Mucosa of rectum (tissue), 2 donors: ENCODE measurements around the gene IGDCC3.
"Not testable (repeated sequence)": the region's sequence is repeated elsewhere in the genome, so short reads cannot be mapped to it uniquely, and the experiment has no call there.

ENCODE experiments used
- H3K27ac ChIP-seq, 2 donors: one replicate each; pipeline ENCODE4 v1.7.0; 2013; ENCODE audit warnings: inconsistent platforms in 2 of 2, low read depth in 2 of 2, low read length in 2 of 2
- H3K27me3 ChIP-seq, 2 donors: one replicate each; pipeline ENCODE4 v1.7.0; 2013; ENCODE audit warnings: low read length in 2 of 2; ENCODE audit not compliant: control insufficient read depth in 2 of 2, insufficient read depth in 2 of 2
- H3K36me3 ChIP-seq, 2 donors: one replicate each; pipeline ENCODE4 v1.7.0; 2013; ENCODE audit warnings: low read length in 2 of 2; ENCODE audit not compliant: control insufficient read depth in 2 of 2, insufficient read depth in 2 of 2
- H3K4me1 ChIP-seq, 2 donors: one replicate each; pipeline ENCODE4 v1.7.0; 2013; ENCODE audit warnings: low read length in 2 of 2, mild to moderate bottlenecking in 1 of 2; ENCODE audit not compliant: control insufficient read depth in 2 of 2, insufficient read depth in 2 of 2
- H3K4me3 ChIP-seq, 2 donors: one replicate each; pipeline ENCODE4 v1.7.0; 2013; ENCODE audit warnings: low read length in 2 of 2
- H3K9ac ChIP-seq, 2 donors: one replicate each; pipeline ENCODE4 v1.7.0; 2013; ENCODE audit warnings: low read length in 2 of 2, low read depth in 1 of 2, mild to moderate bottlenecking in 1 of 2
- H3K9me3 ChIP-seq, 2 donors: one replicate each; pipeline ENCODE4 v1.7.0; 2013; ENCODE audit warnings: low read length in 2 of 2; ENCODE audit not compliant: control insufficient read depth in 2 of 2
- donor health status: healthy.
- donor health status: Normal muscosa, but diverticular disease.

Gene IGDCC3

DNA sequence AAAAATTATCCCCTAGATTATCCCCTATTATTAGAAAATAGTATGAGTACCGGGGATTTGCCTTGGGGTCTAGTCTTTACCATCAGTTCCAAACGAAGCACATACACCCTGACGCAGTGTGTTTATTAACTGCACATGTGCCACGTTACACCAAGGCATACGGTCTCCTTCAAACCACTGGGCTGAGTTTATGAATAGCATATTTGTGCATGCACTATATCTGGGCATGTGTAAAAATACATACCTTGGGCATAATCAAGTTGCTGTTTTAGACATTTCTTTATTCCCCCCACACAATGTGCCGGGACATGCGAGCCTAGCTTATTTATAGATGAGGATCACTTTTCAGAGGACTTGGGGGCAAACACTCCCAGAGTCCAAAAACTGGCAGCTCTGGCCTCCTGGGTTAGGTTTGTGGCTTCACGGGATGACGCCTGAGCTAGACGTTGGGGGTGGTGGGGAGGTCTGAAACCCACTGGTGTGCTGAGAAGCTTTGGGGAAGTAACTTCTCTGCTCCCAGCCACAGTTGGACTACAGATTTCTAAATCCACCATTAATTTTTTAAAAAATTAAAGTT is 28.7 kb upstream of the IGDCC3 start:
- no peaks in the 10 kb centered on the region for H3K9me3 ChIP-seq
- H3K4me3 ChIP-seq, result no peak overlapping the region
- peaks cover 3 to 5% of the 10 kb centered on the region in 2 donors for H3K27me3 ChIP-seq
- H3K4me1 ChIP-seq, result no peaks in the 10 kb centered on the region
- H3K27ac ChIP-seq, result no peak overlapping the region
- H3K36me3 ChIP-seq, result no peaks in the 10 kb centered on the region
- no peak overlapping the region for H3K9ac ChIP-seq

DNA sequence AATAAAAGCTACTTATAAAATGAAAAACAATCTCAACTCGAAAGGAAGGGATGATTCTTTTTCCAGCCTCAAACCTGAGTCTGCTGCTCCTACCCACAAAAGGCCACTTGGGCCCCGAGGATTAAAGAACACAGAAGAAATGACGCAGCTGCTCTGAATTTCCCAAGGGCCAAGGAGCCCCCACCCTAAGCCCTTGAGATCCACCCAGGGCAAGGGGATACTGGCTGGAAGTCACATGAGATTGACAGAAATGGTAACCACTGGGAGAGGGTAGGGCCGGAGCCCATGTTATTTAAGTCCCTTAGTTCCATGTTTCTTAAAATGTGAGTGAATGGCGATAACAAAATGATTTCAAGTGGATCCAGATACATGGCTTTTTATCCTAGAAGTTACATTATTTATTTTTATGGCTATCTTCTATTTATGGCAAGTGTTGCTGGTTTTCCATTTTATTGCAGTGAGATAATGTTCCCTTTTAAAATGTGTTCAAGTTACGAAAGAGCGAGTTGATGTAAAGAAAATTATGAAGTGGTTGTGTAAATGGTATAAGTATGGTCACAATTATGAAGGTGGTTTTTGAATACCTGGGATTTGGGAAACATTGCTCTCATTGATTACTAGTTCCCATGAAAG is 28.1 kb upstream of the IGDCC3 start:
- Histone ChIP-seq H3K36me3 (no peaks in the 10 kb centered on the region), H3K9me3 (no peaks in the 10 kb centered on the region), H3K9ac (no peak overlapping the region), H3K4me1 (no peaks in the 10 kb centered on the region), H3K27ac (no peak overlapping the region), H3K27me3 (peaks cover 3 to 5% of the 10 kb centered on the region in 2 donors), H3K4me3 (no peak overlapping the region)

DNA sequence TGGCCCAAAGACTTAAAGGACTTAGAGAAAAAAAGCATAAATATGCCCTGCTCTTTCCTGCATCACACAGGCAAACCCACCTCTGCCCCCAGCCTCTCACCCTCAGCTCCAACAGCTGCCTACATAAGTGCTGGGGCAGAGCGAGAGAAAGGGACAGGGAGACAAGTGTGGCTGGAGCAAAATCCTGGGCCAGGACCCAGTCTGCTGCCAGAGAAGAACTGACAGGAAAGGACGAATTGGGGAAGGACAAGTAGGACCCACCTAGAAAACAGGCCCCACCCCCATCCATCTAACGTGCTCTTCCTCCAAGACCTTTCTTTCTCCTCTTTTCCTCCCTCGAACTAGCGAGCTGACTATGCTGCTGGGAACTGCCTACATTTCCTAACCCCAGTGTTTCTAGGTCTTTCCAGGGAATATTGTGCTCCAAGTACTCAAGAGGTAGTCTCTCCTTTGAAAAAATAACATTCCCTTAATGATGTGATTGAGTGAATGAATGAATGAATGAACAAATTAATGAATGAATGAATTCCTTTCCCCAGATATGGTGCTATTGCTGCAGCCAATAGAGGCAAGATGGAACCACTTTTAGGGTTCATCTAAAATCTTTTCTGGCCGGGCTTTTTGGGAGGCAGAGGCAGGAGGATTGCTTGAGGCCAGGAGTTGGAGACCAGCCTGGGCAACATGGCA is 26.5 kb upstream of the IGDCC3 start:
- Histone ChIP-seq H3K27me3 (peaks cover 6 to 10% of the 10 kb centered on the region in 2 donors), H3K9ac (no peak overlapping the region), H3K4me1 (no peaks in the 10 kb centered on the region), H3K9me3 (no peaks in the 10 kb centered on the region), H3K27ac (no peak overlapping the region), H3K4me3 (no peak overlapping the region), H3K36me3 (no peaks in the 10 kb centered on the region)

DNA sequence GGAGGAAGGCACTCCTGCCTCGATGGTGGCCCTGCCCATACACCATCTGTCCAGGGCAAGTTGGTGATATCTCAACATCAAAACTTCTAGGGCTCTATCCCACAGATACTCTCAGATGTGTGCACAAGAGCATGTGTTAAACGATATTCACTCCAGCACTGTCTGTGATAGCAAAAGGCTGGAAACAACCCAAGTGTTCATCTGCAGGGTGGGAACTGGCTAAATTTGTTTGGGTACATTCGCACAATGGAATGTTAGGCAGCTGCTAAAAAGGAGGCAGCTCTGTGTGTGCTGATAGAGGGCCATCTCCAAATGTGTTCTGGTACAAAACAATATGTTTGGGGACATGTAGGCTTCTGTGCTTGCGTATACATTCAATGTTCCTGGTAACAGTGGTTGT is 25.2 kb upstream of the IGDCC3 start:
- no peaks in the 10 kb centered on the region for H3K9me3 ChIP-seq
- no peaks in the 10 kb centered on the region for H3K36me3 ChIP-seq
- H3K4me1 ChIP-seq, result no peaks in the 10 kb centered on the region
- H3K27me3 ChIP-seq, result peaks cover 10 to 15% of the 10 kb centered on the region in 2 donors
- H3K4me3 ChIP-seq, result no peak overlapping the region
- no peak overlapping the region for H3K27ac ChIP-seq
- H3K9ac ChIP-seq, result no peak overlapping the region

DNA sequence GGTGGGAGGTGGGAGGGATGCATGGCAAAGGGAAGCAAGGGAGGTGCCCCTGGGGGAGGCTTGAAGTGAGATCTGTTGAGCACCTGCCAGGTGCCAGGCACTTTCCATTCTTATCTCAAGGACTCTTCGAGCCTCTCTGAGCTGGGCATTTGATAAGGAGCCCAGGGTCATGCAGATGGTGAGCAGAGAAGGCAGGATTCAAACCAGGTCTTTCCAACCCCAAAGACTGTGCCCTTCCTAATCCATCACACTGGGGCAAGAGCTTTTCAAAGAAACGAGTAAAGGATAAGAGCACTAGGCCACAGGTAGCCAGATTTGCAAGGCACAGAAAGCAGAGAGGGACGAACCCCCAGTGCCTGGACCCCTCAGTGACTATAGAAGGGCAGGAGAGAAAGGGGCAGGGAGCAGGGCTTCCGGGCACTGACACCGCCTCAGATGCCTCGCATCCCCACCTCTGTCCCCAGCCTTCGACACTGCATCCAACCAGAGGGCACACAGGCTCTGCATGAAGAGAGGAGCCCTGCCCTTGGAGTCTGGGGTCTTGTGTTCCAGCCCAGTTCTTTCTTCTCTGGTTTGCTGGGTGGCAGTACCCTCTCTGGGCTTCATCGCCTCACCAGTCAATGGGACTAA is 23.9 kb upstream of the IGDCC3 start:
- H3K4me1 ChIP-seq, result no peaks in the 10 kb centered on the region
- no peaks in the 10 kb centered on the region for H3K36me3 ChIP-seq
- no peak overlapping the region for H3K9ac ChIP-seq
- H3K27me3 ChIP-seq, result peaks cover 15 to 25% of the 10 kb centered on the region in 2 donors
- no peaks in the 10 kb centered on the region for H3K9me3 ChIP-seq
- no peak overlapping the region for H3K4me3 ChIP-seq
- H3K27ac ChIP-seq, result no peak overlapping the region

DNA sequence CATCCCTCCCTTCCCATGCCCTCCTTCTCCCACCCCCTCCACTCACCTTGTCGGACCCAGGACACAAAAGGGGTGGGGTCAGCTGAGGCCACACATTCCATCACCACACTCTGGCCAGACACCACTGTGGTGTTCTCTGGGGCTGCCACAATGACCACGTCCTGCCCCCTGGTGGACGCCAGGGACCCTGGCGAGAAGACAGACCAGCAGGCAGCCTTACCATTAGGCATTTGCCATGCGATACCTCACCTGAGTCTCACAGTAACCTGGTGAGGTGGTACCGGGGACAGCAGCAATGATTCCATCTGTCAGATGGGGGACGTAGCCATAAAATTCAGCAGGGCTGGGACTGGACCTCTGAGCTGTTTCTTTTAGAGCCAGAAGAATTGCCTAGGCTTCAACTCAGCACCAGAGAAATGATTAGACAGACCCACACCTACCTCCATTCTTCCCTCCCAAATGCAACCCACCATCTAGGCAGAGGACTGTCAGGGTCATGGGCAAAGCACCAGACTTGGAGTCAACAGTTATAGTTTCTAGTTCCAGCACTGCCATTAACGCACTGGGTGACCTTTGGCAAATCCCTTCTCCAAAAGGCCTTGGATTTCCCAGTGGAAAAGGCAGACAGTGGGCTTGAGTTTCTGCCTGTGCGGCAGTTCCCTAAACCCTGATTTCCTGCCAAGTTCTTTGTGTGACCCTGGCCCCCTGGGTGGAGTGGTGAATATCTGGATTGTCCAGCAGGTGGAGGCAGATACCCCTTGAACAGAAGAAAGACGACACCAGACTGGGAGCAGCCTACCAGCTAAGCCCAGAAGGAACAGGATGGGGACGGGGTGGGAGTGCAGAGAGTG is 23.2 kb upstream of the IGDCC3 start:
- Histone ChIP-seq H3K9ac (no peak overlapping the region), H3K27ac (no peak overlapping the region), H3K4me1 (no peaks in the 10 kb centered on the region), H3K36me3 (no peaks in the 10 kb centered on the region), H3K9me3 (no peaks in the 10 kb centered on the region), H3K27me3 (peaks cover 22 to 30% of the 10 kb centered on the region in 2 donors), H3K4me3 (no peak overlapping the region)

DNA sequence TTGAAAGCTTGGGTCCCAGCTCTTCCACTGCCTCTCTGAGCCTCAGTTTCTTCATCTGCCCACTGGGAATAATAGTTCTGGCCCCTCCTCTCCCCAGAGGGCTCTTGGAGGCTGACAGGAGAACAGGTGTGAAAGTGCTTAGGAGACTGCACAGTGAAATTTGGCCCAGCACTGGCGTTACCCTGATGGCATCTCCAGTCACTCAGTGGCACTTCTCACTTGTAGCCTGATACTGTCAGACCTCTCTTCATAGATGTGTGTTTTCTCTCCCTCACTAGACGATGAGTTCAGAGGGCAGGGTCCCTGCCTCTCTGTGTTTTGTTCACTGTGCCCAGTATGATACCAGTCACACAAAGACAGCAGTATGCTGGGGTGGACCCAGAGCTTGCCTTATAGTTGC is 22.2 kb upstream of the IGDCC3 start:
- Histone ChIP-seq H3K9me3 (no peaks in the 10 kb centered on the region), H3K4me3 (no peak overlapping the region), H3K27me3 (peaks cover 30 to 36% of the 10 kb centered on the region in 2 donors), H3K9ac (no peak overlapping the region), H3K36me3 (no peaks in the 10 kb centered on the region), H3K27ac (no peak overlapping the region), H3K4me1 (no peaks in the 10 kb centered on the region)

DNA sequence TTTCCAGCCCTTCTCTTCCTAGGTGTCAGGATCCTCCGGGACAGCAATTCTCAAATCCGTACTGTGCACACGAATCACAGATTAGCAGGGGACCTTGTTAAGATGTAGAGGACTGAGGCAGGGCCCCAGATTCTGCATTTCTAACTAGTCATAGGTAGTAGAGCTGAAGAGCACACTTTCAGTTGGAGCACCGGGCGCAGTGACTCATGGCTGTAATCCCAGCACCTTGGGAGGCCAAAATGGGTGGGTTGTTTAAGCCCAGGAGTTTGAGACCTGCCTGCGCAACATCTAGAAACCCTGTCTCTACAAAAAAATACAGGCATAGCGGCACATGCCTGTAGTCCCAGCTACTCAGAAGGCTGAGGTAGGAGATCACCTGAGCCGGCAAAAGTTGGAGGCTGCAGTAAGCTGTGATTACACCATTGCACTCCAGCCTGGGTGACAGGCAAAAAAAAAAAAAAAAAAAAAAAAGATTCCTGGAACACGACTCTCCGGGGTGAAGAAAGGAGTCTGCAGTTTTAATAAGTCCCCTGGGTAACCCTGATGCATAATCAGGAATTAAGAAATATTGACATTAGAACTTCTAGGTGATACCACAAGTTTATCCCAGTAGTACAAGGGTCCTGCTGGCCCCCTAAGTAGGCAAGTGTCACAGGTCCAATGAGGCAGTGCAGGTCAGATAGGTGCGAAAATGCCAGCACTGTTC is 21.4 kb upstream of the IGDCC3 start:
- peaks cover 37 to 41% of the 10 kb centered on the region in 2 donors for H3K27me3 ChIP-seq
- no peaks in the 10 kb centered on the region for H3K4me1 ChIP-seq
- no peak overlapping the region for H3K27ac ChIP-seq
- no peaks in the 10 kb centered on the region for H3K36me3 ChIP-seq
- H3K4me3 ChIP-seq, result no peak overlapping the region
- no peaks in the 10 kb centered on the region for H3K9me3 ChIP-seq
- no peak overlapping the region for H3K9ac ChIP-seq

DNA sequence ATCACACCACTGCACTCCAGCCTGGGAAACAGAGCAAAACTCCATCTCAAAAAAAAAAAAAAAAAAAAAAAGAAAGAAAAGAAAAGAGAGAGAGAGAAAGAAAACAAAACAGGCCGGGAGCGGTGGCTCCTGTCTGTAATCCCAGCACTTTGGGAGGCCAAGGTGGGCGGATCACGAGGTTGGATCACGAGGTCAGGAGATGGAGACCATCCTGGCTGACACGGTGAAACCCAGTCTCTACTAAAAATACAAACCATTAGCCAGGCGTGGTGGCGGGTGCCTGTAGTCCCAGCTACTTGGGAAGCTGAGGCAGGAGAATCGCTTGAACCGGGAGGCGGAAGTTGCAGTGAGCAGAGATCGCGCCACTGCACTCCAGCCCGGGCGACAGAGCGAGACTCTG is 20.7 kb upstream of the IGDCC3 start:
- not testable (repeated sequence) for H3K4me3 ChIP-seq, H3K27ac ChIP-seq, H3K9me3 ChIP-seq, H3K4me1 ChIP-seq, H3K36me3 ChIP-seq, H3K9ac ChIP-seq
- H3K27me3 ChIP-seq, result peaks cover 36 to 48% of the 10 kb centered on the region in 2 donors
